Glomerular endothelial cell (primary cell): ENCODE results near the gene MAML2. TPM values are rescaled to one million over a fixed set of nuclear protein-coding genes. Genes with fewer than 3 reads are reported as not detected.
"Not testable (repeated sequence)": the region's sequence is repeated elsewhere in the genome, so short reads cannot be mapped to it uniquely, and the experiment has no call there.

Source experiments
- DNase-seq: peaks from one replicate; pipeline ENCODE4 v3.0.0-alpha.2; 2011; ENCODE audit warnings: low read depth, low spot score; ENCODE audit errors: extremely low read depth
- total RNA-seq: library from RNA; depleted of rRNA; stranded (reverse); fragments of >200 nt; gene quantifications from 2 replicates; pipeline ENCODE4 v1.2.3, GENCODE V29; 2015

MAML2 gene
- total RNA-seq, 1 donor from 2014 or later: 20.0 TPM

DNA sequence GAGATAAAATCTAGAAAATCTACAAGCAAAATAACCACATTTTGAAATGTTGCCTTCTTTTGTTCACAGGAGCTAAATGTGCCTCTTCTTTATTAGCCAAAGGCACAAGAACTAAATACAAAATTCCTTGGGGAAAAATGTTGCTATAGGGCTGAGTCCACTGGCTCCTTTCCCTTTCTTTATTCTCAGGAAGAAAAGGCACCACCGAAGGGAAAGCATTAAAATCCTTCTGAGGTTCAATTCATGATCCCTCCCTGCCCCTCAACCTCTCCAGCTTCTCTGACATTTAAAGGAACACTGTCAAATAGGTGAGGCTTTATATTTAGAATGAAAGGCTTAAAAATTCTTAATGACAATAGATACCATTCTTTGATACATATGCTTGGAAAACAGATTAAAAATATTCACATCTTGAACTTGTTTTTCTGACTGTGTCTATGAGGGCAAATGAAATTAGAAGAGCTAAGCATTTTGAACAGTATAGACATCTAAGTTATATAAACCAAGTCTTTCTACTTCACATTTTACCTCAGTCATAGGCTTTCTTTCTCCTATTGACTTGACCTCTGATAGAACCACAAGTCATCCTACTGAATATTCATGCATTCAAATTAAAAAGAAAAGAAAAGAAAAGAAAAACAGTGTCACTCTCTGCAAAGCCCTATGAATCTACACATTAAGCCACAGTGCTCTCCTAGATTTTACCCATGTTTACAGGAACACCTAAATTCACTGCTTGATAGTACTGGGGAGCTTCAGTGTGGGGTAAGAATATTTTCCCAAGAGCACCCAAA lies 148.2 kb downstream of the MAML2 start:
- no peak for DNase-seq

DNA sequence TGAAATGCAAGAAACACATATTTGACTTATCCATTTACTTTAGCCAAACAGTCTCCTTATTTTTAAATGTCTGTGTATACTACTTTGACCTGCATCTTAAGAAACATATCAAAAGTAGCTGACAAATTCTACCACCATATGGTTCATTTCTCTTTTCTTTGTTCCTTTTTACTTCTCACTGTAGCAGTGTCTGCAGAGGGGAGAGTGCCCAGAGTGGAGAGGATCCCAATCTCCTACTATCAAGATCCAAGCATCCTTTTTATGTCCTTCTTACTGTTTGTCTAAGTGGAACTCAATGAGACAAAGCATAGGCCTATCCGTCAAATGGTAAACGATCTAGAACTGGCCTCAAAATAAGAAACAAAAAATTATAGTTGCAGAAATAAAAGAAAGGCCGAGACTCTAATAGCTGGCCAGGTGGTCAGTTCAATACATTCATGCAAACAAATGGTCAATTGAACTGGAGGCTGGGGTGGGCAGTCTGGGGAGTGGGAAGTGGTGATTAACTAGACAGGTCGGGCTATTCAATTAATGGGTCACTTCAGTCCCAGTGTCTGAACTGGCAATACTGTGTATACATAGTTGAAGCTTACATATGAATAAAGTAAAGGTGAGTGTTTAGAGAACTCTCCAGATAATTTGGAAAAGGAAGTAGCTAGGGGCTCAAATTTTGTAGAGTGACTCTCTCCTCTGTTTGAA lies 149.1 kb downstream of the MAML2 start:
- no peak for DNase-seq

DNA sequence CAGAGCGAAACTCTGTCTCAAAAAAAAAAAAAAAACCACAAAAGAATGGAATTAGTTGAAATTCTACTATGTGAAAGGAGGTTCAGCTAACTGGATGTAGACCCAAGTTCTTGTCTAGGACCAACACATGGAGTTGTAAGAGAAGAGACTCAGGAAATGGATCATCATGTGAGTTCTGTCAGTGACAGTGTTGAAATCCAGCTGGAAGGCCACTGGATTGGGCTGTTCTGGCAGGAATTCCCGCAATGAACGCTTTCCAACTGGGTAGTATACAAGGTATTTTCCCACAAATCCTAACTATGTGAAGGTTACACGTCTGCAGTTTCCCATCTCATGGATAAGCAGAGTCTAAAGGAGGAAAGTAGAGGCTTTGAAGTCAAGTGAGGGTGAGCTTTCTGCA lies 151.2 kb downstream of the MAML2 start:
- DNase-seq: no peak

DNA sequence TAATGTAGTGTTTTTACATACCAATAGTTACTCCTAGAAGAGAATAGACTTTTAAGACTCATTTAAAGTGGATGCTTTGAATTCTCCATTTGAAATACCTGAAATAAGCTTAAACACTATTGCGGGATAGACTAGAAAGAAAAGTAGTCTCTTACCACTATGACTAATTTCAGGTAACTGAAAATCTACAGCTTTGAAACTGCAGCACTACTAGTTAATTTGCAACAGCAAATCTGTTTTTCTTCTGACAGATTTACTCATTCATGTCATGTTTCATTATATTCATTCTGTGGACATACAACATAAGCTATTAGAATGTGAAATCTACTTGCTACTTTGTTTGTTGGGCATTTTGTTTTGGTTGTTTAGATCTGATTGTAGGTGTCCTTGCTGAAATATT lies 153.6 kb downstream of the MAML2 start:
- DNase-seq: no peak

DNA sequence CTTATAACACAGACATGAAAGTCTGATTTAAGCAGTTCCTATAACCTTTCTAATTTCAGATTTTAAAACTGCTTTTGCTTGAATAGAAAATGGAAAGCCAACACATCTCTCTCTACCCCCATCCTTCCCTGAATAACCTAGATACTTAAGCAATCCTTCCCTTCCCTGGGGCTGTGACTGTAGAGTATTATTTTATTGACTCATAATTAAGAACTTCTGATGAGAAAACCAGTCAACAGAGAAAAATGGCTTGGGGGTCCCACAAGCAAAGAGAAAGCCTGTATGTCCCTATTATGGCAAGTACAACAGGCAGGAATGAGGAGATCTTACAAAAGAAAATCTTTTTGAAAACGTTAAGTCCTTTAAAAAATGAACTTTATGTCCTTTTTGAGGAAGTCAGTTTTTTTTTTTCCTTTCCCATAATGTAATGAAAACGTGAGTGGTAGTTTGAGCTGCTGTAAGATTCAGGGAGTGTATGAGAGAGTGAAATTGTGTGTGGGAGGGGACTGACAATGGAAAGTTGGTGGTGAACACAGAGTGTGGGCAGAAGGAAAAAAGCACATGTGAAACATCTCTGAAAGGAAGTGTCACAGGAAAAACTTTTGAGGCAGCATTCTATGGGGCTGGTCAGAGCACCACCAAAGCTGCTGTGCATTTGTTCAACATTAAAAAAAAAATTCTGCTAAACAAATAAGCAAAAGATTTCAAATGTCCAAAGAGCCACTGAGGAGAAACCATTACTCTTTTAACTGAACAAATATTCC lies 154.6 kb downstream of the MAML2 start:
- no peak for DNase-seq

DNA sequence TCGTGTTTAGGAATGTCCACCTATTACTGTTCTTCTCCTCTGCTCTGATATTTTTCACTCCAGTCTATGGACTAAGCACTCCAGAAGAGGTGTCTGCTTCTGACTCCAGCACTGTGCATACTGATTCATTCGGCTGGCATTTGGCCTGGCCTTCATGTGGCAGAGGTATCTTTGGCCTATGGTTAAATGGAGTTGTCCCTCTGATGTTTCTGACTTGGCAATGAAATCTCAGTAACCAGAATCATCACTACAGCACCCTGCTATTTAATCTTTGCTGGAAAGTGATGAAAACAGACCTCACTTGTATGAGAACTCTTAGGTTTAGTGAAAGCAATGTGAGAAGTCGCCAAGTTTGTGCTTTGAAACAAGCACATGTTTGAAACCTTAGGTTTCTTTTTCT lies 155.2 kb downstream of the MAML2 start:
- DNase-seq: no peak

DNA sequence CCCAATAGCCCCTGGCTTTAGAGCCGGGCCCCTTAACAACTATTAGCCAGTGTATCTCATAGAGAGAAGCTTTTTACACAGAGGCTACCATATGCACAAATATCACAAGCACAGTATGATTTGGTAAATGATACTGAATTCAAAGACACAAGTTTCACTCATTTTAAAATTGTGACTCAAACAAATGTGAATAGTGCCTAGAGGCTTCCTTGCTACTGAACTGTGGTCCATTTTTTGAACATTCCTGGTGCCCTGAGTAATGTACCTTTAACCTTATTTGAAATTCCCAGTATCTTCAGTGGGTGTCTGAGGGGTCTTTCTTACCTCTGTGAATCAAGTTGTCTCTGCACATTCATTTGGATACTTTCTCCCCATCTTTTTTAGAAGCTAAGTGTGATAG lies 156.2 kb downstream of the MAML2 start:
- DNase-seq: no peak

DNA sequence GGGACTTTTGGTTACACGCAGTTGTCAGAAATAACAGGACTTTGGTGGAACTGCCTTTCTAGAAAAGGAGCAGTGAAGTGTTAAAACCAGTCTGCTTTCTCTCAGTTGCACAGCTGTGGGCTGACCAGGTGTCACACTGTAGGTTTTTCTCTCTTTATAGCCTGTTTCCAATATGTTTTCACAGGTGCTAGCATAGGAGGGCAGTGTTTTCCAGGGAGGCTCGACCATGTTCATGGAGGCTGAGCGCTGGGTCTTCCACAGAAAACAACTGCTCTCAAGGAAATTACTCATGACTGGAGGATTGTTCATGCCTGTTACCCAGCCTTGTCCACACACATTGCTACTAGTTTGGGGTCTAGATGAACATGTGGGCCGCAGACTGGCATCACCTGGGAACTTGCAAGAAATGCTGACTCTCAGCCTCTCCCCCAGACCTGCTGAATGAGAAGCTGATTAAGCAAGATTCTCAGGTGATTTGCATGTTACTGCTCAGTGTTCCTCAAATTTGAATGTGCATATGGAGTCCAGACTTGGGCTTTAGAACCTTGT lies 157.7 kb downstream of the MAML2 start:
- no peak for DNase-seq

DNA sequence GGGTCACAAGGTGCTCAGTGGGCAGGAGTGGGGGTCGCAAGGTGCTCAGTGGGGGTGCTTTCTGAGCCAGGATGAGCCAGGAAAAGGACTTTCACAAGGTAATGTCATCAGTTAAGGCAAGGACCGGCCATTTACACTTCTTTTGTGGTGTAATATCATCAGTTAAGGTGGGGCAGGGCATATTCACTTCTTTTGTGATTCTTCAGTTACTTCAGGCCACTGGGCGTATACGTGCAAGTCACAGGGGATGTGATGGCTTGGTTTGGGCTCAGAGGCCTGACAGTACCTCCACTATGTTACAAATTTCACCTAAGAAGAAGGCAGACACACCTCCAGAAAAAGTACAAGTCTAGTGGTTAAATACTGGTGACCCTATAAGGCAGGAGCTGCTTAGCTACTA lies 162.1 kb downstream of the MAML2 start:
- DNase-seq: not testable (repeated sequence)

DNA sequence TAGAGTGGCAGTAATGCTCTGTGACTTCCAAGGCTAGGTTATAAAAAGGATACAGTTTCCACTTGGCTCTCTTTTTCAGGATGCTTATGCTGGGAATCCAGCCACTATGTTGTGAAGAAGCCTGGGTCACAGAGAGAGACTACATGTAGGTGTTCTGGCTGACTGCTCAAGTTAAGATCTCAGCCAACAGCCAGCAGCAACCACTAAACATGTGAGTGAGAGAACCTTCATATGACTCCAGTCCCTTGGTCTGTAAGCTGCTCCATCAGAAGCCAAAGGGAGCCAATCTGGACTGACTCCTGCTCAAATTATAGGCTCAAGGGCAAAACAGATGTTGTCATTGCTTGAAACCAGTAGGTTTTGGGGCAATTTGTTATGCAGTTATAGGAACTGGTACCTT lies 162.7 kb downstream of the MAML2 start:
- DNase-seq: no peak

DNA sequence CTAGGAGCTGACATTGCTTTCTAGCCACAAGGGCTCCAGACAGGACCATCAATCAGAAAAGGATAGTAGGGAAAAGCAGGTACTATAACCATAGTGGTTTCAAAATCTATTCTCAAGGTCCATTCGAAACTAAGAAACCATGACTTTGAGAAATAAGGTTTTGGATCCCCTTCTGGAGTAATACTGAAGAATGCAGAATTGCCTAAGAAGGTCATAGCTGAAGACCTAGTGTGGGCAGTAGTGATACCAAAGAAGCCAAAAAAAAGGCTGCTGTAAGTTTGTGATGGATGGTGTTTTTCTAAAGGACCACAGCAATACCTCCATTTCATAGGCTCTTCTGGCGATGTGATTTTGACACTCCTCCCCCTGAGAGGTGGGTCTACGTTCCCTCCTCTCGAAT lies 163.1 kb downstream of the MAML2 start:
- DNase-seq: no peak

DNA sequence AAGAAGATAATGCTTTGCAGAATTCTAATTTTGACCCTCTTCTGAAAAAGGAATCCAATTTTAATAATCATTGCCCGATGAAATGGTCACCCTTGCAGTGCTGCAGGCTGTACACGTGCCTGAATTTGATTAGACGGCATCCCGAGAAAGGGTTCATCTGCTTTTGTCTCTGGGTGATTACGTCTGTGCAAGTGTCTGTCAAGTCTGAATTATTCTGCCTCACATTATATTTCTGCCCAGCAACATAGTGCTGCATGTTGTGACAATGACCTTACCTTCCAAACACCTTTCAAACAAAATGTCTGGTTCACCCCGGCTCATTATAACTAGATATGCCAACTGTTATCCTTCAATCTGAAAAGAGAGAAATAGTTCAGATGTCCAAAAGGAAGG lies 164.1 kb downstream of the MAML2 start:
- no peak for DNase-seq

DNA sequence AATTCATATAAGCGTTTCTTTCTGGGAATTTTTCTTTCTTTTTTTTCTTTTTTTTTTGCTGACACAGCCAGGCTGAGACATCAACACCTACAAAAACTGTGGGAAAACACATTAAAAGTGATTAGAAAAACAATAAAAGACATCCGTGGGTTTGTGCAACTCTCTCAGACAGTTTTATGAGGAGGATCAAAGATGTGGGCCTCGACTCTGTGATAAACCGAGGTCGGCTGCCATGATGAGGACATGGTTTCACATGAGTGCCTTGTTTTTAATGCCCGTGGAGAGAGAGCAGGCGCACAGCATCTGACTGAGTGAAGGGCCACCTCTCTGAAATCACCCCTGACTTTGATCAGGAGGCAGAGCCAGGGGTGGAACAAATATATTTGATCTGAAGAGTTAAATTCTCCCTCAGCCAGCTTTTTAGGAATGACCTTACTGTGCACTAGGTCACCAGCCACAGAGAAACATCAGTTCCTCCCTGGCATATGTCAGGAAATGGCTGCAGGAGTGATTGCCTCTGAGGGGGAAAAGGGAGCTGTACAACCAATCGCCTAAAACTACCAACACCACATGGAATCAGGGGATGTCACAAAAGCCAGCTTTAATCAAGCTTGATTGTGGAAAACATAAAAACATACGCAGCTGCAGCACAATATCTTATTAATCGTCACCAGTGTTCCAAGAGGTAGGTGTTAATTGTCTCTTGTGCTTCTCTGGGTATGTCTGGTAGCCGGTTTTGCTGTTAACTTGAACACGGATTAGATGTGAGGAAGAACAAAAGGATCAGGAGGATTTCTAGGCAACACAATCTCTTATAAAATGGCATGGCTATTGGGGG lies 164.7 kb downstream of the MAML2 start:
- DNase-seq: no peak

DNA sequence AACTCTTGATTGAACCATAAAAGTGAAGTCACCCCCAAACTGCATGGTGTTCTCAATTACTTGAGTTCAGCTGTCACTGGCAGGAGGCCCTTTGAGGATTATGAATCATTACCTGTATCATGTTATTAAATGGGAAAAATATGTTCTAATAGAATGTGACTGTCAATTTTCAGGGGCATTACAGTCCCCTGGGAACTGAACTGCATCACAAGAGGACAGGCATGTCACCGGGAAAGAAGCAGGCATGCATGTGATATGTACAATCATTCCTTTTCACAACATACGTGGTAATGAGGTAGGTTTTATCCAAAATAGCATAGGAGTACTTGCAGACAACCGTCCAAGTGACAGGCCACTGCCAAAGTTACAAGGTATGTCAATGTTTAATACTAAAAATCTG lies 165.8 kb downstream of the MAML2 start:
- DNase-seq: no peak

DNA sequence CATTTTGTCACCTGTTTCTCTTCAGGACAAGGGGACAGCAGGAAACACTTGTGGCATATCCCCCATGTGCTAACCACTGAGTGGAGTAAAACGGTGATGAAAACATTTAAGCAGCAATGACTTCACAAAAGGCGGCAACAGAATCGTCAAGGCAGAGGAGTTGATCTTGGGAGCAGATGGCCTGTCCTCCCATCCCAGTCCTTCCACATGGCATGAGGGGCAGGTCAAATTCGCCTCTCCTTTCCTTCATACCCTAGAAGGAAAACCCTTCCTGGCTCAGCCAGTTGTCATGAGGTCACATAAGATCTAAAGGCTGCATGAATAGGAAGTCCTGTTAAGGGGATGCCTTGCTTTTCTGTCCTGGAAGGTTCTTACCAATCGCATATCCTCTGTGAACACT lies 169.1 kb downstream of the MAML2 start:
- no peak for DNase-seq

DNA sequence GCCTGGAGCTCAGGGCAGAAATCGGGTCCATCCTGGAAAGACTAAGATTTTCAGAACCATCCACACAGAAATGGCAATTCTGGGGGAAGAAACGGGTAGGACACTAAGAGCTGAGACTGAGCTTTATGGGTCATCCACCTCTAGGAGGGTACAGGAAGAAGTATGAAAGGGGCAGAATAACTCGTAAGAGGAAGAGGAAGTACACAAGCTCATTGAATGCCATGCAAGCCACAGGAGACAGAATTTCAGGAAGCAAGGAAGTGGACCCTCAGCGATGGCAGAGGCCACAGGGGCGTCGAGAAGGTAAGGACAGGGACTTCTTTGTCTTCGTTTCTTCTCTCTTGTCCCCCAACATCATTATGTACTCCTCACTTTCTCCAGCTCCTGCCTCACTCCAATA lies 169.6 kb downstream of the MAML2 start:
- no peak for DNase-seq

DNA sequence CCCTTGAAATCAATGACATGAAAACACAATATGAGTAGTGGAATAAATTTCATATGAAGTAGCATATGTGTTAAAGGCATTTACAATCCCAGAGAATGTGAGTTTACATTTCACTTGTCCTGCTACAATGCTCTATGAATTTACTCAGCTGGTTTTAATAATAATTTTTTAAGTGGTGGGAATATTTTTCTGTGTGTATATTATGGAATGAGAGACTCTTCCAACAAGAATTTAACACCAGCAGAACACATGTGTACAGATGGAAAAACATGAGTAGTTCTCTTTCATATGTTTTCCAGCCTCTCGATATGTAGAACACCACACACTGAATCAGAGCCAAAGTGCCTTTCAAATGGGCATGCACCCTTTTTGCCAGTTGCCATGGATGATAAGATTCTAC lies 170.4 kb downstream of the MAML2 start:
- no peak for DNase-seq

DNA sequence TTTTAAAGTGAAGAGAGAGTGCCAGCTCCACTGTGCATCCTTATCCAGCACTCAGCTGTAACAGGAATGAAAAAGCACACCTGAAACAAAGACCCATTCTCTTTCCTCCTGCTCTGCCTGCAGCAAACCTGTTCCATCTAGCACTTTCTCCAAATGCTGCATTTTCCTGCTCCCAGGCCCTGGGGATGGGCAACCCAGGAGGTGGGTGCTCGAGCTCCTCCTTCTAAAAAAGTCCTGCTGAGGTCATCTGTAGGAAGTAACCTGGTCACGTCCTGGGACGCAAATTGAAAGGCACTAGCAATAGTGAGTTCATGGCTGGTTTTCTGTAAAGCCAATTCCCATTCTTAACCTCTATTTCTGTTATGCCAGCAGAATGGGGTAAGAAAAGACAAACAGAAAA lies 173.7 kb downstream of the MAML2 start:
- DNase-seq: no peak

DNA sequence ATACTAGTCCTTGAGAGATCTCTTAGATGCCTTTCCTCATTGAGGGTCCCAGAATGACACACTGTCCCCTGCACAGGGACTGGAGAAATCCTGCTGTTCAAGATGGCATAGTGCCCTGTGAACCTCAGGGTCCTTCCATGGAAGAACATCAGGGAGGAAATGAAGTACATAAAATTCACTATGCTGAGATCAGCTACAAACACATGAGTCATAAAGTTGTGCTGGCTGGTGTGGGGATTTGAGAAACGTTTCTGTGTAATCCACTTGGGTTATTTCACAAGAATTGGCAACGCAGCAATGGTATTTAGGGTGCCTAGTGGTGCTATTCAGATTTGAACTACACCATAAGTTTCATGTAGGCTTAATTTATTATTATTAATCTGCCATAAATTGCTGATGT lies 174.4 kb downstream of the MAML2 start:
- DNase-seq: no peak

DNA sequence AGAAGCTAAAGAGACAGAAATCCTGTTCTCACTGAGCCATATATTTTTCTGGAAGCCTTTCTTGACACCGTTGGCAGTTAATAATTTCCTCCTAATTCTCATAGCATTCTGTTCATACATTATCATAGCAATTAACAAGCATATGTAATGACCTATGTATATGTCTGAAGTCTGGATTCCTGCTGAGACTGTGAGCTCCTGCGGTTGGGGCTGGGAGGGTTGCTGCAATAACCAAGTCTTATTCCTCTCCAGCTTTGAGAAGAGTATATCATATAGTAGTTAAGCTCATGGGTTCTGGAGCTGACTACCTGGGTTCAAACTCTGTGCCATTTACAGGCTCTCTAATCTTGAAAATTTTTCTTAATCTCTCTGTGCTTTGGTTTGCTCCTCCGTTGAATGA lies 175.2 kb downstream of the MAML2 start:
- no peak for DNase-seq
